ENCODE results near the gene PAN2. TPM values are rescaled to one million over a fixed set of nuclear protein-coding genes. Genes with fewer than 3 reads are reported as not detected.

Gene PAN2
- total and polyA plus RNA-seq, 10 of the 15 experiments (the other 5 are each of a cell fraction or from before 2014, with no cell fraction given), result 14.4 to 61.8 (median 34.9) TPM

DNA sequence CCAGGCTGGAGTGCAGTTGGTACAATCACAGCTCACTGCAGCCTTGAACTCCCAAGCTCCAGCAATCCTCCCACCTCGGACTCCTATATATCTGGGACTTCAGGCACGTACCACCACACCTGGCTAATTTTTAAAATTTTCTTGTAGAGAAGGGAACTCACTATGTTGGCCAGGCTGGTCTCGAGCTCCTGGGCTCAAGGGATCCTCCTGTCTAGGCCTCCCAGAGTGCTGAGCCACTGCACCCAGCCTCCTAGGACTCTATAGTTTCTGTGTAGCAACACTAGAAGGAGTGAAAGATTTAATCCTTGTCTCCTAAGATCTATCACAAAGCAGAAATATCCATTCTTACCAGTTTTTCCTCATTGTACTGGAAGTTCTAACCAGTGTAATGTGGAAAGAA lies 33.1 kb upstream of the PAN2 start:
- CTCF ChIA-PET, result interaction anchor here (1.1 kb wide), 1 partner anchor 224 kb away, joined by 3 read pairs; no protein-coding TSS in a partner anchor
- in situ Hi-C loops (cut with MboI), result no loop called here
- DNase-seq (ENCODE audit: low read depth, low spot score) (no peak), FAIRE-seq (no peak), ATAC-seq (no peak)
- RAD21 ChIA-PET (ENCODE audit: unreplicated experiment), result no interaction called here
- POLR2A ChIA-PET, result interaction anchor here (1.3 kb wide), 1 partner anchor 8 kb away, joined by 6 read pairs; no protein-coding TSS in a partner anchor
- Histone ChIP-seq H3K79me2 (ENCODE audit: control insufficient read depth, insufficient read depth, low read length) (no peaks in the 10 kb centered on the region), H3K4me1 (ENCODE audit: control insufficient read depth, insufficient read depth, low read length) (no peaks in the 10 kb centered on the region), H3K4me2 (ENCODE audit: control insufficient read depth, insufficient read depth) (no peak overlapping the region), H3K4me3 (no peak overlapping the region), H3K27me3 (replicated peaks in 1 of 2; ENCODE audit: control insufficient read depth in 2 of 2, insufficient read depth in 2 of 2, low read length in 1 of 2) (no peaks in the 10 kb centered on the region), H3K9ac (ENCODE audit: control insufficient read depth, insufficient read depth, low read length) (no peak overlapping the region), H4K20me1 (ENCODE audit: control insufficient read depth, insufficient read depth) (no peaks in the 10 kb centered on the region), H3K27ac (ENCODE audit: control insufficient read depth, insufficient read depth) (no peak overlapping the region), H2AFZ (ENCODE audit: control insufficient read depth, low read depth, low read length) (no peak overlapping the region), H3K36me3 (ENCODE audit: control insufficient read depth in 2 of 2, insufficient read depth in 2 of 2, low read length in 1 of 2) (no peaks in the 10 kb centered on the region), H3K9me3 (replicated peaks; ENCODE audit: control insufficient read depth, insufficient read depth, low read length) (no peaks in the 10 kb centered on the region)
- BruUV-seq (replicated peaks), result no TSS peak
- no peak for TF ChIP-seq RELA (IDR thresholded peaks at IDR 0.05; ENCODE audit: borderline replicate concordance, partially characterized antibody)
- TF ChIP-seq, protein P1, sequence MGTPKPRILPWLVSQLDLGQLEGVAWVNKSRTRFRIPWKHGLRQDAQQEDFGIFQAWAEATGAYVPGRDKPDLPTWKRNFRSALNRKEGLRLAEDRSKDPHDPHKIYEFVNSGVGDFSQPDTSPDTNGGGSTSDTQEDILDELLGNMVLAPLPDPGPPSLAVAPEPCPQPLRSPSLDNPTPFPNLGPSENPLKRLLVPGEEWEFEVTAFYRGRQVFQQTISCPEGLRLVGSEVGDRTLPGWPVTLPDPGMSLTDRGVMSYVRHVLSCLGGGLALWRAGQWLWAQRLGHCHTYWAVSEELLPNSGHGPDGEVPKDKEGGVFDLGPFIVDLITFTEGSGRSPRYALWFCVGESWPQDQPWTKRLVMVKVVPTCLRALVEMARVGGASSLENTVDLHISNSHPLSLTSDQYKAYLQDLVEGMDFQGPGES (IDR thresholded peaks at IDR 0.05), result no peak
- TF ChIP-seq, protein P2, sequence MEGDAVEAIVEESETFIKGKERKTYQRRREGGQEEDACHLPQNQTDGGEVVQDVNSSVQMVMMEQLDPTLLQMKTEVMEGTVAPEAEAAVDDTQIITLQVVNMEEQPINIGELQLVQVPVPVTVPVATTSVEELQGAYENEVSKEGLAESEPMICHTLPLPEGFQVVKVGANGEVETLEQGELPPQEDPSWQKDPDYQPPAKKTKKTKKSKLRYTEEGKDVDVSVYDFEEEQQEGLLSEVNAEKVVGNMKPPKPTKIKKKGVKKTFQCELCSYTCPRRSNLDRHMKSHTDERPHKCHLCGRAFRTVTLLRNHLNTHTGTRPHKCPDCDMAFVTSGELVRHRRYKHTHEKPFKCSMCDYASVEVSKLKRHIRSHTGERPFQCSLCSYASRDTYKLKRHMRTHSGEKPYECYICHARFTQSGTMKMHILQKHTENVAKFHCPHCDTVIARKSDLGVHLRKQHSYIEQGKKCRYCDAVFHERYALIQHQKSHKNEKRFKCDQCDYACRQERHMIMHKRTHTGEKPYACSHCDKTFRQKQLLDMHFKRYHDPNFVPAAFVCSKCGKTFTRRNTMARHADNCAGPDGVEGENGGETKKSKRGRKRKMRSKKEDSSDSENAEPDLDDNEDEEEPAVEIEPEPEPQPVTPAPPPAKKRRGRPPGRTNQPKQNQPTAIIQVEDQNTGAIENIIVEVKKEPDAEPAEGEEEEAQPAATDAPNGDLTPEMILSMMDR (IDR thresholded peaks at IDR 0.05 in 2 of 3, conservative IDR thresholded peaks at IDR 0.05 in 1 of 3; ENCODE audit: control insufficient read depth in 2 of 3, extremely low read depth in 1 of 3, insufficient read depth in 1 of 3, low read depth in 3 of 3, low read length in 3 of 3), result no peak
- no peak for TF ChIP-seq SIN3A (IDR thresholded peaks at IDR 0.05; ENCODE audit: low read depth, low read length)
- TF ChIP-seq, protein P3, sequence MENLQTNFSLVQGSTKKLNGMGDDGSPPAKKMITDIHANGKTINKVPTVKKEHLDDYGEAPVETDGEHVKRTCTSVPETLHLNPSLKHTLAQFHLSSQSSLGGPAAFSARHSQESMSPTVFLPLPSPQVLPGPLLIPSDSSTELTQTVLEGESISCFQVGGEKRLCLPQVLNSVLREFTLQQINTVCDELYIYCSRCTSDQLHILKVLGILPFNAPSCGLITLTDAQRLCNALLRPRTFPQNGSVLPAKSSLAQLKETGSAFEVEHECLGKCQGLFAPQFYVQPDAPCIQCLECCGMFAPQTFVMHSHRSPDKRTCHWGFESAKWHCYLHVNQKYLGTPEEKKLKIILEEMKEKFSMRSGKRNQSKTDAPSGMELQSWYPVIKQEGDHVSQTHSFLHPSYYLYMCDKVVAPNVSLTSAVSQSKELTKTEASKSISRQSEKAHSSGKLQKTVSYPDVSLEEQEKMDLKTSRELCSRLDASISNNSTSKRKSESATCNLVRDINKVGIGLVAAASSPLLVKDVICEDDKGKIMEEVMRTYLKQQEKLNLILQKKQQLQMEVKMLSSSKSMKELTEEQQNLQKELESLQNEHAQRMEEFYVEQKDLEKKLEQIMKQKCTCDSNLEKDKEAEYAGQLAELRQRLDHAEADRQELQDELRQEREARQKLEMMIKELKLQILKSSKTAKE (IDR thresholded peaks at IDR 0.05; ENCODE audit: low read depth, poor library complexity, severe bottlenecking), result no peak
- TF ChIP-seq SUZ12 (IDR thresholded peaks at IDR 0.05; ENCODE audit: unreplicated experiment), result no peak
- no peak for TF ChIP-seq POU2F2 (IDR thresholded peaks at IDR 0.05; ENCODE audit: borderline replicate concordance, low read depth, low read length)
- intact Hi-C loops (cut with micrococcal nuclease; ENCODE audit: unreplicated experiment), result no loop called here
- 19% methylated on average over 3 of the region's 3 CpGs for WGBS (ENCODE audit: insufficient coverage, insufficient replicate concordance, low lambda C conversion rate, missing lambda C conversion rate)
- SMC1A ChIA-PET (ENCODE audit: uncharacterized antibody, unreplicated experiment), result interaction anchor here (0.9 to 1.2 kb wide), 2 partner anchors 8 to 9 kb away, joined by 3 read pairs; no protein-coding TSS in a partner anchor
